IMR-90 (cell line): ENCODE measurements around the gene ANTXR1. TPM values are rescaled to one million over a fixed set of nuclear protein-coding genes. Genes with fewer than 3 reads are reported as not detected.

Experiments
- ATAC-seq: fragments of 200-7000 bp; cut with Tn5 transposase; 2 replicates; pipeline ENCODE4 v1.9.1; 2020; ENCODE audit warnings: low read depth, mild to moderate bottlenecking, moderate library complexity
- BruUV-seq: library from RNA; stranded (reverse); fragments of 400-500 nt; replicated peaks from 2 replicates; lab custom pipeline; 2021; lab: Mats Ljungman, UMichigan
- CTCF ChIA-PET: fragments of 300-600 bp; formaldehyde crosslinking; extraction: SDS; loops from one replicate; lab custom pipeline; 2021; ENCODE audit warnings: antibody characterized with exemption; lab: Yijun Ruan, JAX
- POLR2A ChIA-PET: fragments of 300-600 bp; sonication (Branson Sonifier 250); formaldehyde crosslinking; loops from one replicate; lab custom pipeline; 2022; ENCODE audit warnings: antibody characterized with exemption; ENCODE audit not compliant: unreplicated experiment; lab: Charles Lee
- DNase-seq: peaks from one replicate; pipeline ENCODE4 v3.0.0; 2013
- H2AFZ ChIP-seq: replicated peaks from 2 replicates; pipeline ENCODE3; 2013; ENCODE audit warnings: low read length, mild to moderate bottlenecking; ENCODE audit not compliant: poor library complexity
- H2AK5ac ChIP-seq: 2 replicates; pipeline ENCODE4 v1.6.1; 2013; ENCODE audit warnings: low read depth, low read length, inconsistent platforms
- H2AK9ac ChIP-seq: replicated peaks from 2 replicates; pipeline ENCODE3; 2013; ENCODE audit warnings: mild to moderate bottlenecking, low read depth, low read length, moderate library complexity; ENCODE audit not compliant: poor library complexity
- H2BK120ac ChIP-seq: 2 replicates; pipeline ENCODE4 v1.6.1; 2013; ENCODE audit warnings: low read depth, low read length, inconsistent platforms
- H2BK15ac ChIP-seq: 3 replicates; pipeline ENCODE4 v1.6.1; 2013; ENCODE audit warnings: low read depth, low read length, inconsistent platforms
- H2BK20ac ChIP-seq: 2 replicates; pipeline ENCODE4 v1.6.1; 2013; ENCODE audit warnings: low read depth, mild to moderate bottlenecking, inconsistent platforms, low read length, moderate library complexity
- H2BK5ac ChIP-seq: 2 replicates; pipeline ENCODE4 v1.6.1; 2013; ENCODE audit warnings: mild to moderate bottlenecking, low read depth, low read length, inconsistent platforms; ENCODE audit not compliant: poor library complexity, severe bottlenecking
- H3K14ac ChIP-seq: replicated peaks from 2 replicates; pipeline ENCODE4 v1.6.1; 2013; ENCODE audit warnings: low read depth, low read length, inconsistent platforms
- H3K18ac ChIP-seq: 2 replicates; pipeline ENCODE4 v1.6.1; 2013; ENCODE audit warnings: low read depth, low read length, control low read depth
- H3K23ac ChIP-seq: 2 replicates; pipeline ENCODE4 v1.6.1; 2013; ENCODE audit warnings: low read depth, low read length, inconsistent platforms
- H3K27ac ChIP-seq: 2 replicates; pipeline ENCODE4 v1.5.1; 2013; ENCODE audit warnings: mild to moderate bottlenecking, control low read depth, low read length; ENCODE audit not compliant: insufficient read depth
- H3K27me3 ChIP-seq: 2 replicates; pipeline ENCODE4 v1.6.1; 2013; ENCODE audit warnings: low read length; ENCODE audit not compliant: control insufficient read depth, insufficient read depth
- H3K36me3 ChIP-seq: 2 replicates; pipeline ENCODE4 v1.6.1; 2013; ENCODE audit warnings: low read length, mixed read lengths; ENCODE audit not compliant: control insufficient read depth, insufficient read depth
- H3K4ac ChIP-seq: 2 replicates; pipeline ENCODE4 v1.6.1; 2013; ENCODE audit warnings: low read depth, low read length, inconsistent platforms
- H3K4me1 ChIP-seq: 2 replicates; pipeline ENCODE4 v1.6.1; 2013; ENCODE audit warnings: low read length, mixed read lengths; ENCODE audit not compliant: control insufficient read depth, insufficient read depth
- H3K4me2 ChIP-seq: 2 replicates; pipeline ENCODE4 v1.6.1; 2013; ENCODE audit warnings: low read depth, mild to moderate bottlenecking, control low read depth, low read length, moderate library complexity
- H3K4me3 ChIP-seq: 2 replicates; pipeline ENCODE4 v1.5.1; 2013; ENCODE audit warnings: low read depth, mild to moderate bottlenecking, control low read depth, low read length, moderate library complexity; ENCODE audit not compliant: insufficient read depth
- H3K56ac ChIP-seq: 2 replicates; pipeline ENCODE4 v1.6.1; 2013; ENCODE audit warnings: low read length, inconsistent platforms; ENCODE audit not compliant: insufficient read depth; ENCODE audit errors: extremely low read depth
- H3K79me1 ChIP-seq, 2 experiments: 2 replicates each; pipeline ENCODE4 v1.6.1; 2013; ENCODE audit warnings: low read length in 2 of 2, inconsistent platforms in 1 of 2, low read depth in 1 of 2
- H3K9ac ChIP-seq: 2 replicates; pipeline ENCODE4 v1.6.1; 2013; ENCODE audit warnings: low read depth, low read length, control low read depth
- H3K9me1 ChIP-seq: 2 replicates; pipeline ENCODE4 v1.6.1; 2013; ENCODE audit warnings: low read length, inconsistent platforms; ENCODE audit not compliant: insufficient read depth
- H3K9me3 ChIP-seq: 2 replicates; pipeline ENCODE4 v1.6.1; 2013; ENCODE audit warnings: low read length; ENCODE audit not compliant: control insufficient read depth, insufficient read depth
- H4K20me1 ChIP-seq: 2 replicates; pipeline ENCODE4 v1.6.1; 2013; ENCODE audit warnings: low read length, inconsistent platforms; ENCODE audit not compliant: insufficient read depth
- H4K5ac ChIP-seq: 2 replicates; pipeline ENCODE4 v1.6.1; 2013; ENCODE audit warnings: mild to moderate bottlenecking, low read depth, low read length, control low read depth
- H4K8ac ChIP-seq, 2 experiments: 2 replicates each; pipeline ENCODE4 v1.6.1; 2013; ENCODE audit warnings: low read depth in 2 of 2, low read length in 2 of 2, control low read depth in 1 of 2, inconsistent platforms in 1 of 2
- H4K91ac ChIP-seq: 2 replicates; pipeline ENCODE4 v1.6.1; 2013; ENCODE audit warnings: low read depth, low read length, inconsistent platforms; ENCODE audit not compliant: insufficient read depth
- CEBPB ChIP-seq: IDR thresholded peaks from 2 replicates; pipeline ENCODE4 v1.6.1; 2012; ENCODE audit warnings: low read depth, low read length, improper control_type of control experiment
- ELK1 ChIP-seq: fragments of 150-350 bp; IDR thresholded peaks from 2 replicates; pipeline ENCODE4 v1.6.1; 2016; ENCODE audit warnings: low read depth, mild to moderate bottlenecking, low read length, moderate library complexity, borderline replicate concordance
- FOS ChIP-seq: fragments of 150-350 bp; IDR thresholded peaks from 2 replicates; pipeline ENCODE4 v1.6.1; 2016; ENCODE audit warnings: low read depth, low read length
- MAFK ChIP-seq: IDR thresholded peaks from 2 replicates; pipeline ENCODE4 v1.6.1; 2012; ENCODE audit warnings: low read depth, low read length, improper control_type of control experiment
- MAZ ChIP-seq: IDR thresholded peaks from 2 replicates; pipeline ENCODE4 v1.6.1; 2012; ENCODE audit warnings: low read depth, mild to moderate bottlenecking, low read length, improper control_type of control experiment, moderate library complexity, borderline replicate concordance
- MXI1 ChIP-seq: IDR thresholded peaks from 2 replicates; pipeline ENCODE4 v1.6.1; 2012; ENCODE audit warnings: low read depth, mild to moderate bottlenecking, low read length, moderate library complexity, borderline replicate concordance
- NFE2L2 ChIP-seq: fragments of 150-350 bp; IDR thresholded peaks from 2 replicates; pipeline ENCODE4 v1.6.1; 2016; ENCODE audit warnings: low read depth, mild to moderate bottlenecking, low read length
- POLR2A ChIP-seq: IDR thresholded peaks from 2 replicates; pipeline ENCODE4 v1.6.1; 2012; ENCODE audit warnings: mild to moderate bottlenecking, low read depth, low read length
- RAD21 ChIP-seq: IDR thresholded peaks from 2 replicates; pipeline ENCODE4 v1.6.1; 2012; ENCODE audit warnings: low read length, improper control_type of control experiment
- RFX5 ChIP-seq: IDR thresholded peaks from 2 replicates; pipeline ENCODE4 v1.8.0; 2012; ENCODE audit warnings: low read depth, mild to moderate bottlenecking, low read length, moderate library complexity
- WGBS, 2 experiments: methylation state at CpG; one replicate each; pipeline versions ENCODE4 v1.1.5 to v1.1.7; 2013; ENCODE audit warnings: missing lambda C conversion rate in 2 of 2; ENCODE audit not compliant: insufficient read length in 1 of 2; ENCODE audit errors: extremely low coverage in 2 of 2; 5-methylcytosine and 5-hydroxymethylcytosine counted together
- dilution Hi-C: fragments of 300-500 bp; cut with HindIII; formaldehyde crosslinking; loops from one replicate; pipeline ENCODE4 v1.14.3; 2018; ENCODE audit warnings: low sequenced_read_pairs; ENCODE audit not compliant: unreplicated experiment
- in situ Hi-C: fragments of 300-500 bp; cut with MboI; formaldehyde crosslinking; loops from 3 replicates; pipeline ENCODE4 v1.14.3; 2019; ENCODE audit warnings: low sequenced_read_pairs, inconsistent platforms, mixed read lengths
- intact Hi-C: fragments of 100-400 bp; cut with micrococcal nuclease; formaldehyde crosslinking; loops from 2 replicates; pipeline ENCODE4 v1.10.0; 2022
- polyA plus RNA-seq, 3 experiments: library from polyadenylated mRNA; depleted of rRNA; stranded (reverse); fragments of >200 nt; gene quantifications; 2 replicates each; pipeline ENCODE4 v1.2.3, GENCODE V29; 2012; ENCODE audit warnings: low replicate concordance in 1 of 3
- total RNA-seq: library from RNA; depleted of rRNA; stranded (reverse); fragments of >200 nt; gene quantifications from 2 replicates; pipeline ENCODE4 v1.2.3, GENCODE V29; 2012

Gene ANTXR1
- total and polyA plus RNA-seq, 2 of the 4 experiments (the other 2 are of a cell fraction) = 27.2 to 36.9 TPM

- Histone ChIP-seq H4K20me1 (no peaks in the 10 kb centered on the region), H3K27me3 (no peaks in the 10 kb centered on the region), H3K4me3 (no peak overlapping the region), H2BK5ac (no peak overlapping the region), H4K8ac (no peak overlapping the region), H3K4me1 (peaks cover 13% of the 10 kb centered on the region), H2BK15ac (no peak overlapping the region), H3K14ac (no peak overlapping the region), H2BK120ac (no peak overlapping the region), H3K9me3 (no peaks in the 10 kb centered on the region), H3K4ac (no peak overlapping the region), H3K4me2 (no peak overlapping the region), H3K9me1 (peaks cover 10% of the 10 kb centered on the region), H3K79me1 (no peaks in the 10 kb centered on the region; a peak in 1 of 4 replicates), H4K91ac (no peak overlapping the region), H4K5ac (no peak overlapping the region), H3K56ac (no peak overlapping the region), H3K36me3 (no peaks in the 10 kb centered on the region), H3K23ac (no peak overlapping the region), H3K9ac (no peak overlapping the region), H2BK20ac (peak overlapping the region; percentile 60; the same call in 1 of the 2 replicates), H3K27ac (no peak overlapping the region), H2AK9ac (no peak overlapping the region), H3K18ac (no peak overlapping the region), H2AFZ (no peak overlapping the region), H2AK5ac (peak overlapping the region; percentile 83; the same call in 1 of the 2 replicates)
- DNase-seq (no peak), ATAC-seq (no peak)
- in situ Hi-C loops (no loop called here), intact Hi-C loops (no loop called here), dilution Hi-C loops (no loop called here)
- TF ChIP-seq RFX5 (no peak), MAFK (no peak), POLR2A (no peak), RAD21 (no peak), NFE2L2 (no peak), ELK1 (no peak), MXI1 (no peak), MAZ (no peak), FOS (no peak), CEBPB (no peak)
- ChIA-PET CTCF (no interaction called here), POLR2A (no interaction called here)
- WGBS, 2 experiments = no CpG with 5 or more reads among the region's 5 CpGs
- BruUV-seq = no TSS peak
Measured at GRCh38 chr2:69287544-69287943, 274.6 kb downstream of the ANTXR1 start.
